HepG2 (cell line): Measurements from ENCODE around the gene IPPK.

Source experiments
- CTCF ChIP-seq: sonication (generic); formaldehyde crosslinking; IDR thresholded peaks from 2 replicates; pipeline ENCODE4 v1.5.0; 2020; ENCODE audit warnings: mild to moderate bottlenecking, missing genetic modification reagents, moderate library complexity
- JUNB ChIP-seq: sonication (generic); formaldehyde crosslinking; IDR thresholded peaks from 2 replicates; pipeline ENCODE4 v1.8.0; 2022; ENCODE audit warnings: missing genetic modification reagents, mild to moderate bottlenecking, borderline replicate concordance
- MYNN ChIP-seq: sonication (generic); formaldehyde crosslinking; IDR thresholded peaks from 2 replicates; pipeline ENCODE4 v1.4.0; 2020; ENCODE audit warnings: mild to moderate bottlenecking, low read depth, missing genetic modification reagents
- NCOA1 ChIP-seq: sonication (generic); formaldehyde crosslinking; IDR thresholded peaks from 2 replicates; pipeline ENCODE4 v1.9.0; 2021; ENCODE audit warnings: missing genetic modification reagents
- NONO ChIP-seq, 2 experiments: fragments of 450-650 bp in 1 of 2; sonication (generic) in 1 of 2; formaldehyde crosslinking in 1 of 2; IDR thresholded peaks in 1 of 2; conservative IDR thresholded peaks in 1 of 2; 2 replicates each; pipeline versions ENCODE4 v1.6.1 to v1.8.0; 2017 to 2022; ENCODE audit warnings: mild to moderate bottlenecking in 1 of 2, missing genetic modification reagents in 1 of 2, moderate library complexity in 1 of 2
- RFX5 ChIP-seq: IDR thresholded peaks from 2 replicates; pipeline ENCODE4 v1.6.1; 2011; ENCODE audit warnings: low read depth, low read length, improper control_type of control experiment
- TAF1 ChIP-seq: sonication (generic); formaldehyde crosslinking; IDR thresholded peaks from 2 replicates; pipeline ENCODE4 v1.4.0; 2020; ENCODE audit warnings: missing genetic modification reagents

- TF ChIP-seq JUNB (CRISPR knock-in tag) (no peak), CTCF (CRISPR knock-in tag) (no peak), NONO (IDR thresholded peaks at IDR 0.05) (no peak), NONO (CRISPR knock-in tag; conservative IDR thresholded peaks at IDR 0.05) (no peak; the same call in 1 of the 2 replicates), RFX5 (no peak), NCOA1 (CRISPR knock-in tag) (no peak), MYNN (no peak), TAF1 (CRISPR knock-in tag) (no peak)
These were observed 423 bp downstream of the IPPK start for GRCh38 chr9:92669527-92669889.
